ENCODE results near the gene CYP26B1. TPM values are rescaled to one million over a fixed set of nuclear protein-coding genes. Genes with fewer than 3 reads are reported as not detected.

Gene CYP26B1
- total RNA-seq, 2 donors from 2014 or later, result 0.52 to 4.9 TPM

GRCh38 chr2:72156872-72157271, 9.2 kb upstream of the CYP26B1 start:
- no peak for ATAC-seq
- no peak for TF ChIP-seq POLR2A (IDR thresholded peaks at IDR 0.05)
- no peak for TF ChIP-seq CTCF (IDR thresholded peaks at IDR 0.05)
- intact Hi-C loops (cut with DNase I), result no loop called here
- H3K36me3 ChIP-seq (replicated peaks in 1 of 2; ENCODE audit: insufficient read depth in 1 of 2, low read depth in 2 of 2), result no peaks in the 10 kb centered on the region
- no peaks in the 10 kb centered on the region for H3K9me3 ChIP-seq
- WGBS, 2 donors, result 43 to 54% methylated on average over 2 of the region's 2 CpGs
- H3K4me3 ChIP-seq, result no peak overlapping the region
- H3K27ac ChIP-seq, result no peak overlapping the region
- no peaks in the 10 kb centered on the region for H3K27me3 ChIP-seq
- DNase-seq, result no peak
- no peaks in the 10 kb centered on the region for H3K4me1 ChIP-seq

GRCh38 chr2:72155737-72156136, 8.1 kb upstream of the CYP26B1 start:
- intact Hi-C loops (cut with DNase I), result no loop called here
- DNase-seq (no peak), ATAC-seq (no peak)
- Histone ChIP-seq H3K4me1 (no peaks in the 10 kb centered on the region), H3K27ac (no peak overlapping the region), H3K36me3 (replicated peaks in 1 of 2; ENCODE audit: insufficient read depth in 1 of 2, low read depth in 2 of 2) (no peaks in the 10 kb centered on the region), H3K9me3 (no peaks in the 10 kb centered on the region), H3K27me3 (peaks cover 0 to under 1% of the 10 kb centered on the region in 2 donors), H3K4me3 (no peak overlapping the region)
- TF ChIP-seq CTCF (IDR thresholded peaks at IDR 0.05) (no peak), POLR2A (IDR thresholded peaks at IDR 0.05) (no peak)
- 76 to 79% methylated on average over 5 of the region's 5 CpGs for WGBS, 2 donors

- H3K27me3 ChIP-seq, result peaks cover 0 to 3% of the 10 kb centered on the region in 2 donors
- no peak for TF ChIP-seq POLR2A (IDR thresholded peaks at IDR 0.05)
- TF ChIP-seq CTCF (IDR thresholded peaks at IDR 0.05), result no peak
- no peak overlapping the region for H3K4me3 ChIP-seq
- H3K4me1 ChIP-seq, result peaks cover under 1% of the 10 kb centered on the region
- DNase-seq (no peak), ATAC-seq (no peak)
- 70 to 75% methylated on average over 3 of the region's 3 CpGs for WGBS, 2 donors
- no peaks in the 10 kb centered on the region for H3K9me3 ChIP-seq
- no peaks in the 10 kb centered on the region for H3K36me3 ChIP-seq (replicated peaks in 1 of 2; ENCODE audit: insufficient read depth in 1 of 2, low read depth in 2 of 2)
- H3K27ac ChIP-seq, result no peak overlapping the region
- intact Hi-C loops (cut with DNase I), result no loop called here
Observed at GRCh38 chr2:72155151-72155550, 7.5 kb upstream of the CYP26B1 start.

- intact Hi-C loops (cut with DNase I), result loop anchor here (5.0 kb wide), 2 partner anchors 232 to 607 kb away; no protein-coding TSS in a partner anchor
- Histone ChIP-seq H3K4me1 (peaks cover 7% of the 10 kb centered on the region), H3K9me3 (no peaks in the 10 kb centered on the region), H3K27ac (no peak overlapping the region), H3K27me3 (peaks cover 0 to 6% of the 10 kb centered on the region in 2 donors), H3K4me3 (no peak overlapping the region), H3K36me3 (replicated peaks in 1 of 2; ENCODE audit: insufficient read depth in 1 of 2, low read depth in 2 of 2) (no peaks in the 10 kb centered on the region)
- ATAC-seq, result no peak
- WGBS, 2 donors, result 54 to 73% methylated on average over 16 of the region's 16 CpGs
- peak in 1 of 4 donors; percentile 5 for DNase-seq
- TF ChIP-seq CTCF (IDR thresholded peaks at IDR 0.05) (no peak), POLR2A (IDR thresholded peaks at IDR 0.05) (no peak)
Observed at GRCh38 chr2:72154386-72154975, 6.8 kb upstream of the CYP26B1 start.

- H3K27me3 ChIP-seq, result peaks cover 0 to 10% of the 10 kb centered on the region in 2 donors
Observed at GRCh38 chr2:72153924-72154323, 6.3 kb upstream of the CYP26B1 start.

More at GRCh38 chr2:72153924-72154323, 6.3 kb upstream of the CYP26B1 start:
- no peak overlapping the region for H3K27ac ChIP-seq
- H3K9me3 ChIP-seq, result no peaks in the 10 kb centered on the region
- TF ChIP-seq CTCF (IDR thresholded peaks at IDR 0.05), result no peak
- no peak for TF ChIP-seq POLR2A (IDR thresholded peaks at IDR 0.05)
- H3K4me1 ChIP-seq, result peaks cover 13% of the 10 kb centered on the region
- 51 to 71% methylated on average over 5 of the region's 5 CpGs for WGBS, 2 donors
- ATAC-seq (no peak), DNase-seq (peak in 1 of 4 donors; percentile 1)
- intact Hi-C loops (cut with DNase I), result loop anchor here (5.0 kb wide), 2 partner anchors 232 to 607 kb away; no protein-coding TSS in a partner anchor
- no peaks in the 10 kb centered on the region for H3K36me3 ChIP-seq (replicated peaks in 1 of 2; ENCODE audit: insufficient read depth in 1 of 2, low read depth in 2 of 2)
- no peak overlapping the region for H3K4me3 ChIP-seq

Data from body of pancreas (tissue), 4 donors.